Measurements from ENCODE around the gene CNTNAP5.

Gene CNTNAP5

DNA sequence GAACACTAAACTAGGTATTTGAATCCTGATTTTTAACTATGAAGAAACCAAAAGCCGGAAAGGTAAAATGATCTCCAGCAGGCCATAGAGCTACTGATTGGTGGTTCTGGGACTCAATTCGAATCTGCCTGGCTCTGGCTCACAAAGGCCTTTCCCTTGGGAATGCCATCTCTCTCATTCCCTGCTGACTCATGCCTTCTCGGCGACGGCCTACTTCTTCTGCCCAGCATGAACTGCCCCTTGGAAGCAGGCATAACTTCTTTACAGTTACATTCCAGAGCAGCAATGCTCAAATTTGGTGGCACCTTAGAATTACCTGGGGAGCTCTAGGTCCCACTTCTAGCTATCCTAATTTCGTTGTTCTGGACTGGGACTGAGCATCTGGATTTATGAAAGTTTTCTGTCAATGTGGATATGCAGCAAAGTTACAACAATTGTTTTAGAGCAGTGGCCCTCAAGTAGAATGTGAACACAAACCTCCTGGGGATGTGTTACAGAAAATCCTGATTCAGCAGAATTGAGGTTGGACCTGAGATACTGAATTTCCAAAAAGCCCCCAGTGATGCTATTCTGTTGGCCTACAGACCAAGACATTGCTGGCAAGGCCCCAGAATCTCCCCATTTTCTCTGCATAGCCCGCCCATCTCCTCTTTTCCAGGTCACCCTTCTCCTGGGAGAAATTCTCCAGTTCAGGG, 261.1 kb downstream of the CNTNAP5 start:
- FAIRE-seq (no peak), DNase-seq (ENCODE audit: insufficient read length, low spot score) (no peak)
- no peak for TF ChIP-seq POLR2A (IDR thresholded peaks at IDR 0.05; ENCODE audit: low read depth, low read length)

- DNase-seq (ENCODE audit: insufficient read length, low spot score) = no peak
Observed at GRCh38 chr2:124289060-124289459, 264.0 kb downstream of the CNTNAP5 start.

DNA sequence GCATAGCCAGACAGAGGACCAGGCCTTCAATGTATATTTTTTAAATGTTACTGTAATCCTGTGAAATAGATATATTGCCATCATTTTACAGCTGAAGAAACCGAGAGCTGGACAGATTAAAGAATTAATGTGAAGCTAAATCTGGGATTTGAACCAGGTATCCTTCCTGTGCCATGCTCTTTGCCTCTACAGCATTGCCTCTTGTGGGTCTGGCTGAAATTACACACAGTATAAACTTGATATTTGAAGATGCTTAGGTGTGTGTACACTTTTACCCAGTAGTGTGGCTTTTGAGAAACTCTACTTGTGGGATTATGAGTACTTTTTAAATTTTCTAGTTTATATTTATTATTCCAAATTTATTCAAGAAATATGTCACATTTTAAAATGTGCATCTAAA, 264.5 kb downstream of the CNTNAP5 start:
- FAIRE-seq (no peak), DNase-seq (ENCODE audit: insufficient read length, low spot score) (no peak)
- no peak for TF ChIP-seq POLR2A (IDR thresholded peaks at IDR 0.05; ENCODE audit: low read depth, low read length)

More at GRCh38 chr2:124289060-124289459, 264.0 kb downstream of the CNTNAP5 start:
- no peak for TF ChIP-seq POLR2A (IDR thresholded peaks at IDR 0.05; ENCODE audit: low read depth, low read length)
- no peak for FAIRE-seq

DNA sequence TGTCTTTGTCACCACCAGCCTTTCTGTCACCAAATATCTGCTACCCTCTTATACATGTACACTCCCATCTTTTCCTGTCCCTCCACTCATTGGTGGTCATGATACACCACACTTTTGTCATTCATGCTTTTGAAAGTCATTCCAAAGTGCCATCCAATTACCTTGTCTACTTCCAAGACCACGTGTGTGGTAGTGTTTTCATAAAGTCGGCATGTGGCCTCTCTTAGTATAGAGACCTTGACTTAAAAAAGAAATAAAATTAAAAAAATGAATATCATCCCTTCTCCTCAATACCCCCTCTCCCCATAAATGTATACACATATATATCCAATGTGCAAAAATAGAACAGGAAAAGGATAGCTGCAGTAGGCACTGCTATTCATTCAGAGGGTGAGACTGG, 271.4 kb downstream of the CNTNAP5 start:
- FAIRE-seq (no peak), DNase-seq (ENCODE audit: insufficient read length, low spot score) (no peak)
- TF ChIP-seq POLR2A (IDR thresholded peaks at IDR 0.05; ENCODE audit: low read depth, low read length) = no peak

DNA sequence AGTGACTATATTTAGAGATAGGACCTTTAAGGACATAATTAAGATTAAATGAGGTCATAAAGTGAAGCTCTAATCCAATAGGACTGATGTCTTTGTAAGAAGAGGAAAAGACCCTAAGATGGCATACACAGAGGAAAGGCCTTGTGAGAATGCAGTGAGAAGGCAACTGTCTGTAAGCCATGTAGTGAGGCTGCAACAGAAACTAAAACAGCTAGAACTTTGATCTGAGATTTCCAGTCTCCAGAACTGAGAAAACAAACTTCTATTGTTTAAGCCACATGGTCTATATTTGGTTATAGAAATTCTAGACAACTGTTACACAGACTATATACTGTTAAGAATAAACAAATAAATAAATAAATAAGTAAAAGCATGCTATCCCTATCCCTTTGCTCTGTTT, 276.8 kb downstream of the CNTNAP5 start:
- no peak for DNase-seq (ENCODE audit: insufficient read length, low spot score)
- no peak for TF ChIP-seq POLR2A (IDR thresholded peaks at IDR 0.05; ENCODE audit: low read depth, low read length)
- FAIRE-seq = no peak

DNA sequence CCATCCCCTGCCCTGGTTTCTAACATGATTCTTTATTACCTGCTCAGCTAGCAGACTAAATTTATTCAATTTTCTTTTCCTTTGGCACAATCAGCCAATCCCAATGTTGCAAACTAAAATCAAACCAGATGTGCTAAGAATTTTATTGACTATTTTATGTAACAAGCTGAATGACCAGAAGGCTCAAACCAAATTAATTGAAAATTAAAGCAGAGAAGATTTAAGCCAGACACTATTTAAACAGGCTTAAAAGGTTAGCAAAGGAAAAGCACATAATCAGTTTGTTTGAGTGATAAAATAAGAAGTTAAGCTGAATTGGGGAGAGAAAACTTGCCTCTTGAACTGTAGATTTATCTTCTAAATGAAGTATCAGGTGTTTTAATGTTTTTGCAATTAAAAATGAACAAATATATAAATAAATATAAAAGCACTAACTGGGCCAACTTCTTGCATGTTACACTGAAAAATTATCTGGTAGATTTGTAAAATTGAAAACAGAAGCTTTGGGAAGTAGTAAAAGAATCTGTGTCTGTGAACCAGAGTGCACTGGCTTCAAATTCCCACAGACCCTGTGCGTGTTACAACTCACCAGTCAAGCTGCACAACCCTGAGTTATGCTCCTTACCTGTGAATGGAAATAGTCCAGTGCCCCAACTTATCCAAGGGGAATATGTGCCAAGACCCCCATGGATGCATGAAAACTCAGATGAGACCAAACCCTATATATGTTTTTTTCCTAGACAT, 283.4 kb downstream of the CNTNAP5 start:
- no peak for FAIRE-seq
- no peak for TF ChIP-seq POLR2A (IDR thresholded peaks at IDR 0.05; ENCODE audit: low read depth, low read length)
- DNase-seq (ENCODE audit: insufficient read length, low spot score) = no peak

- DNase-seq (ENCODE audit: insufficient read length, low spot score) = no peak
- FAIRE-seq = no peak
- no peak for TF ChIP-seq POLR2A (IDR thresholded peaks at IDR 0.05; ENCODE audit: low read depth, low read length)
Observed at GRCh38 chr2:124309563-124310138, 284.6 kb downstream of the CNTNAP5 start.

GRCh38 chr2:124310671-124311070, 285.6 kb downstream of the CNTNAP5 start:
- DNase-seq (ENCODE audit: insufficient read length, low spot score) (no peak), FAIRE-seq (no peak)
- TF ChIP-seq POLR2A (IDR thresholded peaks at IDR 0.05; ENCODE audit: low read depth, low read length) = no peak

GRCh38 chr2:124314084-124314483, 289.0 kb downstream of the CNTNAP5 start:
- no peak for DNase-seq (ENCODE audit: insufficient read length, low spot score)
- FAIRE-seq = no peak
- no peak for TF ChIP-seq POLR2A (IDR thresholded peaks at IDR 0.05; ENCODE audit: low read depth, low read length)

- no peak for FAIRE-seq
- DNase-seq (ENCODE audit: insufficient read length, low spot score) = no peak
- TF ChIP-seq POLR2A (IDR thresholded peaks at IDR 0.05; ENCODE audit: low read depth, low read length) = no peak
Observed at GRCh38 chr2:124315221-124315880, 290.3 kb downstream of the CNTNAP5 start.

GRCh38 chr2:124316133-124316532, 291.0 kb downstream of the CNTNAP5 start:
- TF ChIP-seq POLR2A (IDR thresholded peaks at IDR 0.05; ENCODE audit: low read depth, low read length) = no peak
- FAIRE-seq = no peak
- no peak for DNase-seq (ENCODE audit: insufficient read length, low spot score)

DNA sequence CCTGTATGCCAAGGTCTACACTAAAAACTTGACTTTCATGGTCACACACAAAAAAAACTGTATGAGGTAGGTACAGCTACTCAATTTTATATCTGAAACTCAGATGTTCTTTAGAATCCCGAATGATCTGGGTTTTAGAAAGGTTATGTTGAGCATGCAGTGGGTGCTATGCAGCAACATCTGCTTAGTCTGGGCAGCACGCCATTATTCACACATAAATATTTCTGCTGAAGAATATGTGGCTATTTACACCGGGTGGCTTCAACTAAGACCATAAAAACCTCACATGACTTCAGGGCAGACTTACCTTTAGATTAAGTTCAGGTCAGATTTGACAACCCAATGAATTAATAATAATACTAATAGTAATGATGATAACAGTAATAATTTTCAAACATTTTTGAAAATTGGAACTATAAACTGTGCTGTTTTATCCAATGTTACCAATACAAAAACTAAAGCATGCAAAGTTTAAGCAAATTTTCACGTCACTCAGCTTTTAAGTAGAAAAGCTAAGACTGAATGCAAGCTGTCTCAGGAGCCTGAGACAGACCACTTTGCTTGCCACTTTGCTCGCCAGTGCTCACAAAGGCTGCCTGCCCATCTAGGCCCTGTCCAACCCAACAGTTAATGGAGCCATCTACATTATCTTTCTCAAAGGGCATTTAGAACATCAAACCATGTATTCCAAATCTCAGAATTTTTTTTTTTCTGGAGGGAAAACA, 292.0 kb downstream of the CNTNAP5 start:
- FAIRE-seq (no peak), DNase-seq (ENCODE audit: insufficient read length, low spot score) (no peak)
- no peak for TF ChIP-seq POLR2A (IDR thresholded peaks at IDR 0.05; ENCODE audit: low read depth, low read length)

DNA sequence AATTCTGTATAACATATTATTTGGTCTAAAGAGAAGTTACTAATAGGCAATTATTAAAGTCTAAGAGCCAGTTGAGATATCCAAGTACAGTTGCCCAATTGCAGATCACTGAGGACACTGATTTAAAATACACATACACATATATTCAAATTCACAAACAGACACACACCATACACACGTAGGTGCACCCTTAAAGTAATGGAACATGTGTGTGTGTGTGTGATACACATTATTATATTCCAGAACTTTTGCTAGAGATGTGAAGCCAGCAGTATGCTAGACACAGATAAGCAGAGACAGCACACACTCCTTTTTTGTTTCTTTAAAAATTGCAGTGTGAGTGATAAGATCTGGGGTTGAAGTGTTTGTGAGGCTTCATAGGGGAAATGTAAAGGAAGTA, 292.5 kb downstream of the CNTNAP5 start:
- TF ChIP-seq POLR2A (IDR thresholded peaks at IDR 0.05; ENCODE audit: low read depth, low read length) = no peak
- FAIRE-seq (no peak), DNase-seq (ENCODE audit: insufficient read length, low spot score) (no peak)

GRCh38 chr2:124318913-124319312, 293.8 kb downstream of the CNTNAP5 start:
- no peak for TF ChIP-seq POLR2A (IDR thresholded peaks at IDR 0.05; ENCODE audit: low read depth, low read length)
- FAIRE-seq (no peak), DNase-seq (ENCODE audit: insufficient read length, low spot score) (no peak)
